ENCODE measurements around the gene MSANTD4.

MSANTD4 gene

DNA sequence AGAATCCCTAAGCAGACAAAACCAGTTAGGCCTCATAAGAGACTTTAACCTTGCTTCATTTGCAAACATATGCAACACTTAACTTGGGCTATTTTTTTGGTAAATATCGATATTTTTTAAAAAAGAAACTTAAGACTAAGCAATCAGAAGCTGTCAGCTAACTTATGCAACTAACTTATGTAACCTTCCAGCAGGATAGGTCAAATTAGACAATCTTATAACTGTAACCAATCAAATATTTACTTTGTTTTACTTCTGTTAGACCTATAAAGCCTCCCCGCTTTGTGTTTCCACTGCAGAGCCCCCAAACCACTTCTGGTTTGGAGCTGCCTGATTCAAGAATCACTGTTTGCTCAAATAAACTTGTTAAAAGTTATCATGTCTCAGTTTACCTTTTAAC is 8.0 kb downstream of the MSANTD4 start:
- no peak for TF ChIP-seq SIN3A (IDR thresholded peaks at IDR 0.05; ENCODE audit: borderline replicate concordance, insufficient read depth, low read length)
- TF ChIP-seq REST (IDR thresholded peaks at IDR 0.05; ENCODE audit: insufficient read depth in 1 of 2, low read depth in 2 of 2, low read length in 2 of 2): no peak
- TF ChIP-seq FOXP2 (optimal IDR thresholded peaks at IDR 0.05; ENCODE audit: borderline replicate concordance, extremely low read depth, extremely low read length, insufficient read depth): no peak
- TF ChIP-seq TAF1 (IDR thresholded peaks at IDR 0.05; ENCODE audit: borderline replicate concordance, insufficient read depth, low read length): no peak
- no peak for TF ChIP-seq POLR2AphosphoS5 (IDR thresholded peaks at IDR 0.05; ENCODE audit: low read depth, low read length)

DNA sequence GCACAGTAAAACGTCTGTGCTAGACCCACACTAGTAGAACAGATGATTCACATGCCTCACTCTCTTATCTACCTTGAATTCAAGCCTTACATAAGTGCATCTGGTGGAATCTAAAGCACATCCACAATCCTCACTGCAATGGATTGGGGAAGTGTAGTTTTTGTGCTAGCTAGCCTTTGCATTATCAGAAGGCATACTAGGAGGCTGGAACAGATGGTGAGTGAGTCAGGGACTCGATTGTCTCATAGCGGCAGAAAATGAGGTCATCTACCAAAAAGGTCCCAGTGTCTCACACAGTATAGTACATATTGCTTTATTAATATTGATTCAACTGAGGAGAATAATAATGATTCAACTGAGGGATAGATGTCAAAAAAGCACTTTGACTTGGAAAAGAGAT is 9.3 kb downstream of the MSANTD4 start:
- TF ChIP-seq REST (IDR thresholded peaks at IDR 0.05; ENCODE audit: insufficient read depth in 1 of 2, low read depth in 2 of 2, low read length in 2 of 2) (no peak), SIN3A (IDR thresholded peaks at IDR 0.05; ENCODE audit: borderline replicate concordance, insufficient read depth, low read length) (no peak), TAF1 (IDR thresholded peaks at IDR 0.05; ENCODE audit: borderline replicate concordance, insufficient read depth, low read length) (no peak), POLR2AphosphoS5 (IDR thresholded peaks at IDR 0.05; ENCODE audit: low read depth, low read length) (no peak), FOXP2 (optimal IDR thresholded peaks at IDR 0.05; ENCODE audit: borderline replicate concordance, extremely low read depth, extremely low read length, insufficient read depth) (no peak)

DNA sequence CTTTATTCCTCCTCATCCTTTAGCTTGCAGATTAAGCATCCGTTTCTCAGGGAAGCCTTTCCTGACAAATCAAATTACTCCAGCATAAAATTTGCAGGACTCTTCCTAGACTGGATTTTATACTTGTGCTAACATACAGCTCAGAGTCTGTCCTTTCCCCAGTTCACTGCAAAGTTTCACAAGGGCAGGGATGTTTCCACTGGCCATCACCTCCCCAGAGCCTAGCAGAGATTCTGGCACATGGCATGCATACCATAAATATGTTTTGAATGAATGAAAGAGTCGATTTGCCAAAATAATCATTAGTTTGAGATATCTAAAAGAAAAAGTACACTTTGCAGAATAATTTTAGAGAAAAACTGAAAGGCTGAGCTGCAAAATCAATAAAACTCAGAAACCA is 10.6 kb downstream of the MSANTD4 start:
- TF ChIP-seq TAF1 (IDR thresholded peaks at IDR 0.05; ENCODE audit: borderline replicate concordance, insufficient read depth, low read length): no peak
- no peak for TF ChIP-seq POLR2AphosphoS5 (IDR thresholded peaks at IDR 0.05; ENCODE audit: low read depth, low read length)
- no peak for TF ChIP-seq FOXP2 (optimal IDR thresholded peaks at IDR 0.05; ENCODE audit: borderline replicate concordance, extremely low read depth, extremely low read length, insufficient read depth)
- no peak for TF ChIP-seq SIN3A (IDR thresholded peaks at IDR 0.05; ENCODE audit: borderline replicate concordance, insufficient read depth, low read length)

DNA sequence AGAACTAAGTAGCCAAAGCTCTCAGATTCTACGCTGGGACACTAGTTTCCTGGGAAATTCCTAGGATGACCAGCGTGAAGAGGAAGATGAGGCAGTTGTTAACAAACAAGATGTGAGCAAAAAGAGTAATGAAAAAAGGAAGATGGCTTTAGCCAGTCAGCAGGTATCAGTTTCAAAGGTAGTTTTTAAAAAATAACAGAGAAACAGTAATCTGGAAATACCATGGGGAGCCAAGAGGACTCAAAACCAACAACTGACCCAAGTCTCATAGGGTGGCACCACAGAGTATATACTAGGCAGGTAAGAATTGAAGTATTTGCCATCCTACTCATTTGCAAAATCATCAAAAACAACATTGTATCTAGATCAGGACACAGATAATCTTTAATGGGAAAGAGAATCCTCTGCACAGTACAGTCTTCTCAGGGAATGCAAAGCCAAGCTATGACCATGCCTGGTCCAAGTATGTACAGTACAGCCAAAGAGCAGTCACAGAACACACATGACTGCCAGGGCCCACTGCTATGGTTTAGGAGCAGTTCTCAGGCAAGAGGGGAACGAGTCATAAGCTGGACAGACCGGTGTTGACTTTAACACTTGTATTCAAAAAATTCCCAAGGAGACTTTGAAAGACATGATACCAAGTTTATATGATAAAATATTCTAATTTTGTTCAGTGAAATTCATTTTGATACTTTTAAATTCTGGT is 20.6 kb downstream of the MSANTD4 start:
- no peak for TF ChIP-seq FOXP2 (optimal IDR thresholded peaks at IDR 0.05; ENCODE audit: borderline replicate concordance, extremely low read depth, extremely low read length, insufficient read depth)
- TF ChIP-seq POLR2AphosphoS5 (IDR thresholded peaks at IDR 0.05; ENCODE audit: low read depth, low read length): no peak
- no peak for TF ChIP-seq REST (IDR thresholded peaks at IDR 0.05; ENCODE audit: insufficient read depth in 1 of 2, low read depth in 2 of 2, low read length in 2 of 2)
- no peak for TF ChIP-seq TAF1 (IDR thresholded peaks at IDR 0.05; ENCODE audit: borderline replicate concordance, insufficient read depth, low read length)
- TF ChIP-seq SIN3A (IDR thresholded peaks at IDR 0.05; ENCODE audit: borderline replicate concordance, insufficient read depth, low read length): no peak

DNA sequence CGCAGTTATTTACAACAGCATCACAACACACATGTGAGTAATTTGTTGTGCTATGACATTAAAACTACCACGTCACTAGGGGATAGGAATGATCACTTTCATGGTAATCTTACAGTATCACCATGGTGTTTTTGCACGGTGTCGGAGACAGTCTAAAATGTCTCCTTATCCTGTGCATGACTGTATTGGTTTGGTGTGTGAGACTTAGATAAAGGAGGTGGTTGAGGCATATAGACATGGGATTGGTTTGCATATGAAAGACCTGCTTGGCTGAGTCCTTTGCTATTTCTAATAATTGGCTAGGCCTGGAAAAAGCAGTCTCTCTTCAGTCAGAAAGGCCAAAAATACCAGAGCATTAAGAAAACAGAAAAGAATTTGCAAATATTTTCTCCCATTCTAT is 30.2 kb downstream of the MSANTD4 start:
- TF ChIP-seq REST (IDR thresholded peaks at IDR 0.05; ENCODE audit: insufficient read depth in 1 of 2, low read depth in 2 of 2, low read length in 2 of 2): no peak
- no peak for TF ChIP-seq FOXP2 (optimal IDR thresholded peaks at IDR 0.05; ENCODE audit: borderline replicate concordance, extremely low read depth, extremely low read length, insufficient read depth)
- TF ChIP-seq POLR2AphosphoS5 (IDR thresholded peaks at IDR 0.05; ENCODE audit: low read depth, low read length): no peak
- TF ChIP-seq TAF1 (IDR thresholded peaks at IDR 0.05; ENCODE audit: borderline replicate concordance, insufficient read depth, low read length): no peak
- TF ChIP-seq SIN3A (IDR thresholded peaks at IDR 0.05; ENCODE audit: borderline replicate concordance, insufficient read depth, low read length): no peak
